ENCODE results near the gene CP.

GRCh38 chr3:149198611-149199010 is 23.0 kb downstream of the CP start:
- TF ChIP-seq, protein P1, sequence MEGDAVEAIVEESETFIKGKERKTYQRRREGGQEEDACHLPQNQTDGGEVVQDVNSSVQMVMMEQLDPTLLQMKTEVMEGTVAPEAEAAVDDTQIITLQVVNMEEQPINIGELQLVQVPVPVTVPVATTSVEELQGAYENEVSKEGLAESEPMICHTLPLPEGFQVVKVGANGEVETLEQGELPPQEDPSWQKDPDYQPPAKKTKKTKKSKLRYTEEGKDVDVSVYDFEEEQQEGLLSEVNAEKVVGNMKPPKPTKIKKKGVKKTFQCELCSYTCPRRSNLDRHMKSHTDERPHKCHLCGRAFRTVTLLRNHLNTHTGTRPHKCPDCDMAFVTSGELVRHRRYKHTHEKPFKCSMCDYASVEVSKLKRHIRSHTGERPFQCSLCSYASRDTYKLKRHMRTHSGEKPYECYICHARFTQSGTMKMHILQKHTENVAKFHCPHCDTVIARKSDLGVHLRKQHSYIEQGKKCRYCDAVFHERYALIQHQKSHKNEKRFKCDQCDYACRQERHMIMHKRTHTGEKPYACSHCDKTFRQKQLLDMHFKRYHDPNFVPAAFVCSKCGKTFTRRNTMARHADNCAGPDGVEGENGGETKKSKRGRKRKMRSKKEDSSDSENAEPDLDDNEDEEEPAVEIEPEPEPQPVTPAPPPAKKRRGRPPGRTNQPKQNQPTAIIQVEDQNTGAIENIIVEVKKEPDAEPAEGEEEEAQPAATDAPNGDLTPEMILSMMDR (conservative IDR thresholded peaks at IDR 0.05; ENCODE audit: low read length): no peak
- no peak for TF ChIP-seq EZH2phosphoT487 (IDR thresholded peaks at IDR 0.05; ENCODE audit: borderline replicate concordance, low read depth, low read length)
